Muscle layer of colon (tissue), 2 donors: ENCODE measurements around the gene B3GAT1.

Experiments
- H3K27ac ChIP-seq: one replicate; pipeline ENCODE4 v1.7.0; 2013; ENCODE audit warnings: low read depth, mild to moderate bottlenecking, low read length, moderate library complexity
- H3K27me3 ChIP-seq, 2 donors: one replicate each; pipeline ENCODE4 v1.7.0; 2013; ENCODE audit warnings: low read length in 2 of 2, mild to moderate bottlenecking in 2 of 2; ENCODE audit not compliant: insufficient read depth in 2 of 2, control insufficient read depth in 1 of 2
- H3K36me3 ChIP-seq: one replicate; pipeline ENCODE4 v1.7.0; 2013; ENCODE audit warnings: mild to moderate bottlenecking, low read length; ENCODE audit not compliant: insufficient read depth
- H3K4me1 ChIP-seq: one replicate; pipeline ENCODE4 v1.7.0; 2013; ENCODE audit warnings: mild to moderate bottlenecking, low read length; ENCODE audit not compliant: insufficient read depth
- H3K4me3 ChIP-seq, 2 donors: one replicate each; pipeline ENCODE4 v1.7.0; 2013; ENCODE audit warnings: low read length in 2 of 2, low read depth in 1 of 2, mild to moderate bottlenecking in 1 of 2, moderate library complexity in 1 of 2
- H3K9ac ChIP-seq: one replicate; pipeline ENCODE4 v1.7.0; 2013; ENCODE audit warnings: low read length
- H3K9me3 ChIP-seq: one replicate; pipeline ENCODE4 v1.7.0; 2013; ENCODE audit warnings: mild to moderate bottlenecking, low read length
- donor health status: abdominal sarcoma.
- donor health status: Adenocarcinoma of cecum.

The B3GAT1 gene

GRCh38 chr11:134440851-134441250, 28.8 kb upstream of the B3GAT1 start:
- no peak overlapping the region for H3K27ac ChIP-seq
- H3K9me3 ChIP-seq: no peaks in the 10 kb centered on the region
- H3K36me3 ChIP-seq: no peaks in the 10 kb centered on the region
- no peak overlapping the region for H3K4me3 ChIP-seq
- no peak overlapping the region for H3K9ac ChIP-seq
- H3K27me3 ChIP-seq: no peaks in the 10 kb centered on the region
- H3K4me1 ChIP-seq: no peaks in the 10 kb centered on the region

GRCh38 chr11:134438542-134439537, 26.8 kb upstream of the B3GAT1 start:
- H3K9ac ChIP-seq: no peak overlapping the region
- H3K4me1 ChIP-seq: no peaks in the 10 kb centered on the region
- no peak overlapping the region for H3K27ac ChIP-seq
- peaks cover 0 to 2% of the 10 kb centered on the region in 2 donors for H3K27me3 ChIP-seq
- no peaks in the 10 kb centered on the region for H3K9me3 ChIP-seq
- H3K4me3 ChIP-seq: no peak overlapping the region
- H3K36me3 ChIP-seq: no peaks in the 10 kb centered on the region

GRCh38 chr11:134437821-134438220, 25.8 kb upstream of the B3GAT1 start:
- Histone ChIP-seq H3K36me3 (no peaks in the 10 kb centered on the region), H3K9ac (no peak overlapping the region), H3K27ac (no peak overlapping the region), H3K9me3 (no peaks in the 10 kb centered on the region), H3K4me3 (no peak overlapping the region), H3K27me3 (peaks cover 0 to 4% of the 10 kb centered on the region in 2 donors), H3K4me1 (no peaks in the 10 kb centered on the region)

DNA sequence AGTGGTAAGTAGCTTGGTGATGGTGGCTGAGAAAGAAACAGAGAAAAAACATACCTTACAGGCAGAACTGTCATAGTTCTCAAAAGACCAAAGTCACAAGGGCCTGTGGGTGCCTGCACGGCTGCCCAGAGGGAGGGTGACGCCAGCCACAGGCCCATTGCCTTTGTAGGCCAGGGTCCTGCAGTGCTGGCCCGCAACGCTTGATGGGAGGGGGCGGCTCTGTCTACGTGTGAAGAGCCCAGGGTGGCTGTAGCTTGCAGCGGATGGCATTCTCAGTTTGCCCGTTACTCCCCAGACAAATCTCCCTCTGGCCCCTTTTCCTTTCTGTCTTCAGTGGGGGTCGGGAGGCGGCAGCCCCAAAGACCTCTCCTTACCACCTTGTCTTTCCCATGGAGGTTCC, 24.7 kb upstream of the B3GAT1 start:
- Histone ChIP-seq H3K27me3 (peaks cover 0 to 4% of the 10 kb centered on the region in 2 donors), H3K9ac (no peak overlapping the region), H3K36me3 (no peaks in the 10 kb centered on the region), H3K4me3 (no peak overlapping the region), H3K9me3 (no peaks in the 10 kb centered on the region), H3K4me1 (no peaks in the 10 kb centered on the region), H3K27ac (no peak overlapping the region)

DNA sequence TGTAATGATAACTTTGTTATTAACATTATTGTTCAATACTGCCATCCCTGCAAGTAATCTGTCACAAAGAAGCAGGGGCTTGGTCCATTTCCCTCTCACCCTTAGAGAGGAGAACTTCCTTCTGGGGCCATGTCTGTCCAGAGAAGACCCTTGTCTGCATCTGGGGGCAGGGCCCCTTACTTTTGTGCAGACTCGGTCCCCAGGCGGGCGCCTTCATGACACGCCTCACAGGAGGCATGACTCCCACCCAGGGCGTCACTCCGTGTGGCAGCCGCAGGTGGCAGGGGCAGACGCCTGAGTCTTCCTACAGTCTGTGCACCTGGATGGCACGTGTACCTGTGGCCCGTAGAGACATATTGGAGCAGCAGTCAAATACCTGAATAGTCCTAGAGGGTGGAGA, 21.8 kb upstream of the B3GAT1 start:
- Histone ChIP-seq H3K27ac (no peak overlapping the region), H3K9me3 (no peaks in the 10 kb centered on the region), H3K4me1 (no peaks in the 10 kb centered on the region), H3K4me3 (no peak overlapping the region), H3K27me3 (peaks cover 0 to 4% of the 10 kb centered on the region in 2 donors), H3K9ac (no peak overlapping the region), H3K36me3 (no peaks in the 10 kb centered on the region)

DNA sequence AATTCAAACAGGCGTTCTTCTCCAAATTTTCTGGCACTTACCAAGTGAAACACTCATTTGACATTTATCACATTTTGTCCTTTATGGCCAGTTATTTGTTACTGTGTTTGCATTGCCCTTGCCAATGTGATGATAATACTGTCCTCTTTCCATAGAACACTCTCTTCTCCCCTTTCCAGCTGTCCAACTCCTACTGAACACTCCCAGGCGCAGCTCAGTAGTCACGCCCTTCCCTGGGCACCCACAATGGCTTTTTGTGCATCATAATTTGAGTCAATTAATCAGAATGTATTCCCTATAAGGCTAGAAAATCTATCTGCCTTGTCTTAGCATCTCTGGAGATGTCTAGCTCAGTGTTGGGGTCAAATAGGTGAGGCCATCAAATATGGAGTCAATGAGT, 21.2 kb upstream of the B3GAT1 start:
- Histone ChIP-seq H3K9me3 (no peaks in the 10 kb centered on the region), H3K4me3 (no peak overlapping the region), H3K27ac (no peak overlapping the region), H3K36me3 (no peaks in the 10 kb centered on the region), H3K27me3 (peaks cover 0 to 4% of the 10 kb centered on the region in 2 donors), H3K9ac (no peak overlapping the region), H3K4me1 (no peaks in the 10 kb centered on the region)

GRCh38 chr11:134432776-134433175, 20.7 kb upstream of the B3GAT1 start:
- no peaks in the 10 kb centered on the region for H3K36me3 ChIP-seq
- no peaks in the 10 kb centered on the region for H3K9me3 ChIP-seq
- H3K4me1 ChIP-seq: no peaks in the 10 kb centered on the region
- no peak overlapping the region for H3K27ac ChIP-seq
- H3K4me3 ChIP-seq: no peak overlapping the region
- H3K27me3 ChIP-seq: peaks cover 0 to 4% of the 10 kb centered on the region in 2 donors
- H3K9ac ChIP-seq: no peak overlapping the region

DNA sequence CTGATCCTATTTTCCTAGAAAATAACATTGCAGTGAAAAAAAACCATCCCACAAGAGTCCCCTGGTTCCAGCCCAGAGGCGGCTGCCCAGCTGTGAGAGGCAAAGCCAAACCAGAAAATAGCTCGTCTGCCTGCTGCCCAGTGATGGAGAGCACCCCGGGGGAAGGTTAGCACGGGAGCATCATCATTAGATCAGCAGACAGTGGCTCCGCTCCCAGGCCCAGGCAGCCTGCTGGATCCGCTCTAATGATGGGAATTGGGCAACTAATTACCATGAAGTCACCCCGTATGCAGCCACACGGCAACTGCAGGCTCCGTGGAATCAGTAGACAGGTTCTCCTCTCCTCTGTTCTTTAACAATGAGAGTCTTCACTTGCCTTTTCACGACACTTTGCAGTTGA, 17.1 kb upstream of the B3GAT1 start:
- Histone ChIP-seq H3K4me3 (no peak overlapping the region), H3K36me3 (no peaks in the 10 kb centered on the region), H3K4me1 (no peaks in the 10 kb centered on the region), H3K27me3 (peaks cover 0 to 4% of the 10 kb centered on the region in 2 donors), H3K27ac (no peak overlapping the region), H3K9ac (no peak overlapping the region), H3K9me3 (no peaks in the 10 kb centered on the region)

DNA sequence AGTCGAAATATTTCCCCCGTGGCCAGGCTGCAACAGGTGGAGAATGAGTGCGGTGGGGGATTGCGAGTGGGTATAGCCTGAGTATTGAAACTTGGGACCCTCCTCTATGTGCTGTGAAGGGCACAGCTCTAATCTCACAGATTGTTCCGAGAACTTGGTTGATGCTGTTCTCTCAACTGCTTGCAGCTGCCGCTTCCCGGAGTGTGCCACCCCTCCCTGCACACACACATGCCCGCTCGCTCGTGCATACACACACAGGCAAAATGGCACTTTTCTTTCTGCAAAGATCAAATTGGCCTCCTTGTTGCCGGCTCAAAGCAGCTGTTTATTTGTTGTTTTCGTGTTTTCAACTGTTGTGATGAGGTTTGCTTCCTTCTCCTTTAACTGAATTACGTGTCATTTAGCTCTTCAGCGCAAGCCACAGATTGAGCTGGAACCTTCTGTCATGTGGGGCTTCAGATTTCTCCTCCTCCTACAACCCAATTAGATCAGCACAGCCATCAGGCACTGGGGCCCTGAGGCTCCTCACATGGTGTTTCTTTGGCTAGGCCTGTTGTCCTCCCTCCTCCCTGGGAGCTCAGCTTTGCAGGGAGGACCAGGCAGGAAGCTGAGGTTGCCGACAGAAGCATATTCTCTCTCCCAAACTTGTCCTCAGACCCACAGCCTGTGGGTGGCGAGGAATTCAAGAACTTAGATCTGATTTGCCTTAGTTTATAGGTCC, 13.9 kb upstream of the B3GAT1 start:
- Histone ChIP-seq H3K4me1 (no peaks in the 10 kb centered on the region), H3K4me3 (no peak overlapping the region), H3K36me3 (no peaks in the 10 kb centered on the region), H3K9ac (no peak overlapping the region), H3K9me3 (no peaks in the 10 kb centered on the region), H3K27ac (no peak overlapping the region), H3K27me3 (no peaks in the 10 kb centered on the region)

- H3K9ac ChIP-seq: no peak overlapping the region
- no peaks in the 10 kb centered on the region for H3K27me3 ChIP-seq
- no peaks in the 10 kb centered on the region for H3K4me1 ChIP-seq
- H3K36me3 ChIP-seq: no peaks in the 10 kb centered on the region
- no peak overlapping the region for H3K4me3 ChIP-seq
- no peak overlapping the region for H3K27ac ChIP-seq
- H3K9me3 ChIP-seq: no peaks in the 10 kb centered on the region
These were observed 13.4 kb upstream of the B3GAT1 start for GRCh38 chr11:134425413-134425812.

GRCh38 chr11:134423106-134423505, 11.1 kb upstream of the B3GAT1 start:
- Histone ChIP-seq H3K4me3 (no peak overlapping the region), H3K36me3 (no peaks in the 10 kb centered on the region), H3K9ac (no peak overlapping the region), H3K9me3 (no peaks in the 10 kb centered on the region), H3K27me3 (no peaks in the 10 kb centered on the region), H3K4me1 (no peaks in the 10 kb centered on the region), H3K27ac (no peak overlapping the region)
